ENCODE data around the gene RAVER2. TPM values are rescaled to one million over a fixed set of nuclear protein-coding genes. Genes with fewer than 3 reads are reported as not detected.
"Not testable (repeated sequence)": the region's sequence is repeated elsewhere in the genome, so short reads cannot be mapped to it uniquely, and the experiment has no call there.

RAVER2 gene
- total RNA-seq, 1 donor from 2014 or later = 23.8 TPM

GRCh38 chr1:64721576-64722145 lies 23.2 kb upstream of the RAVER2 start:
- intact Hi-C loops (cut with micrococcal nuclease) = no loop called here
- no peaks in the 10 kb centered on the region for H3K9me3 ChIP-seq (replicated peaks)

GRCh38 chr1:64727861-64728260 lies 17.0 kb upstream of the RAVER2 start:
- intact Hi-C loops (cut with micrococcal nuclease) = no loop called here
- H3K27me3 ChIP-seq (ENCODE audit: low read depth) = peaks cover 16% of the 10 kb centered on the region
- H3K36me3 ChIP-seq = no peaks in the 10 kb centered on the region
- H3K4me1 ChIP-seq = no peaks in the 10 kb centered on the region
- no peak for TF ChIP-seq CTCF (IDR thresholded peaks at IDR 0.05; ENCODE audit: borderline replicate concordance)
- no peaks in the 10 kb centered on the region for H3K9me3 ChIP-seq (replicated peaks)
- no peak overlapping the region for H3K27ac ChIP-seq (replicated peaks)
- H3K4me3 ChIP-seq = no peak overlapping the region
- no peak for DNase-seq

More at GRCh38 chr1:64721576-64722145, 23.2 kb upstream of the RAVER2 start:
- Histone ChIP-seq H3K36me3 (no peaks in the 10 kb centered on the region), H3K27me3 (ENCODE audit: low read depth) (peaks cover 21% of the 10 kb centered on the region), H3K27ac (replicated peaks) (no peak overlapping the region), H3K4me3 (no peak overlapping the region), H3K4me1 (no peaks in the 10 kb centered on the region)
- TF ChIP-seq CTCF (IDR thresholded peaks at IDR 0.05; ENCODE audit: borderline replicate concordance) = no peak
- DNase-seq = no peak

- no peaks in the 10 kb centered on the region for H3K4me1 ChIP-seq
- H3K27me3 ChIP-seq (ENCODE audit: low read depth) = no peaks in the 10 kb centered on the region
- no peak for DNase-seq
- no peak overlapping the region for H3K27ac ChIP-seq (replicated peaks)
- H3K36me3 ChIP-seq = no peaks in the 10 kb centered on the region
- TF ChIP-seq CTCF (IDR thresholded peaks at IDR 0.05; ENCODE audit: borderline replicate concordance) = no peak
- intact Hi-C loops (cut with micrococcal nuclease) = no loop called here
- no peak overlapping the region for H3K4me3 ChIP-seq
- H3K9me3 ChIP-seq (replicated peaks) = peaks cover 4% of the 10 kb centered on the region
Observed at GRCh38 chr1:64733581-64734286, 11.1 kb upstream of the RAVER2 start.

GRCh38 chr1:64734287-64734652 lies 10.6 kb upstream of the RAVER2 start:
- H3K4me3 ChIP-seq = no peak overlapping the region
- H3K9me3 ChIP-seq (replicated peaks) = peaks cover 4% of the 10 kb centered on the region
- no peak for DNase-seq
- TF ChIP-seq CTCF (IDR thresholded peaks at IDR 0.05; ENCODE audit: borderline replicate concordance) = no peak
- H3K4me1 ChIP-seq = no peaks in the 10 kb centered on the region
- H3K36me3 ChIP-seq = no peaks in the 10 kb centered on the region
- H3K27ac ChIP-seq (replicated peaks) = no peak overlapping the region
- intact Hi-C loops (cut with micrococcal nuclease) = no loop called here
- H3K27me3 ChIP-seq (ENCODE audit: low read depth) = no peaks in the 10 kb centered on the region

GRCh38 chr1:64740687-64741086 lies 4.2 kb upstream of the RAVER2 start:
- DNase-seq; H3K4me3 ChIP-seq; H3K36me3 ChIP-seq; H3K27ac ChIP-seq (replicated peaks); intact Hi-C loops (cut with micrococcal nuclease); H3K9me3 ChIP-seq (replicated peaks); H3K27me3 ChIP-seq (ENCODE audit: low read depth): not testable (repeated sequence)
- peaks cover 20% of the 10 kb centered on the region for H3K4me1 ChIP-seq

- peaks cover 51% of the 10 kb centered on the region for H3K4me1 ChIP-seq
- no peaks in the 10 kb centered on the region for H3K36me3 ChIP-seq
- intact Hi-C loops (cut with micrococcal nuclease) = no loop called here
- peak overlapping the region; percentile 92 for H3K4me3 ChIP-seq
- no peaks in the 10 kb centered on the region for H3K9me3 ChIP-seq (replicated peaks)
- DNase-seq = no peak
- no peak for TF ChIP-seq CTCF (IDR thresholded peaks at IDR 0.05; ENCODE audit: borderline replicate concordance)
- H3K27me3 ChIP-seq (ENCODE audit: low read depth) = no peaks in the 10 kb centered on the region
- H3K27ac ChIP-seq (replicated peaks) = peak overlapping the region; percentile 89
Observed at GRCh38 chr1:64743954-64744491, 852 bp upstream of the RAVER2 start.

Data from left ventricle myocardium inferior (tissue), 1 donor.